22Rv1 (cell line): ENCODE measurements around the gene SHTN1.

ENCODE experiments used
- H3K27ac ChIP-seq: fragments of 450-650 bp; 2 replicates; pipeline ENCODE4 v1.5.1; 2017
- ZFX ChIP-seq: fragments of 450-650 bp; IDR thresholded peaks from 2 replicates; pipeline ENCODE4 v1.6.1; 2017; ENCODE audit warnings: antibody characterized with exemption, borderline replicate concordance
- TF ChIP-seq, protein P1 (sequence below): fragments of 450-650 bp; IDR thresholded peaks from 2 replicates; pipeline ENCODE4 v1.5.1; 2017; ENCODE audit warnings: mild to moderate bottlenecking

Gene SHTN1

DNA sequence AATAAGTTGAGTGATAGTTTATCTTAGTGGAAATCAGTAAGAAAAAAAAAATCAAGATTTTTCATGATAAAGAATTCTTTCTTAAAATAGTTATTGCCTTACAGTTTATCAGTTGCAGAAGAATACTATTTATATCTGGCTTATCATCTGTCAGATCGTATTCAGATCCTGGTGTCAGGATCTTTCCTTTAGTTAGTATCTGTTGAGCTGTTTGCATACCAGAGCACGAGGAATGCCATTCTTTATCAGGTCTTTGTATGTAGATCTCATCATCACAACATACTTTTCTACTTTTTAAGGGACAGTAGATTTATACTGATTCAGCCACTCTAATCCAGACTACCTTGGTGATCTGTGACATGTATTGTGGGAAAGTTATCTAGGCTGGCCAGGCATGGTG lies 143.2 kb downstream of the SHTN1 start:
- TF ChIP-seq ZFX: no peak
- TF ChIP-seq, protein P1, sequence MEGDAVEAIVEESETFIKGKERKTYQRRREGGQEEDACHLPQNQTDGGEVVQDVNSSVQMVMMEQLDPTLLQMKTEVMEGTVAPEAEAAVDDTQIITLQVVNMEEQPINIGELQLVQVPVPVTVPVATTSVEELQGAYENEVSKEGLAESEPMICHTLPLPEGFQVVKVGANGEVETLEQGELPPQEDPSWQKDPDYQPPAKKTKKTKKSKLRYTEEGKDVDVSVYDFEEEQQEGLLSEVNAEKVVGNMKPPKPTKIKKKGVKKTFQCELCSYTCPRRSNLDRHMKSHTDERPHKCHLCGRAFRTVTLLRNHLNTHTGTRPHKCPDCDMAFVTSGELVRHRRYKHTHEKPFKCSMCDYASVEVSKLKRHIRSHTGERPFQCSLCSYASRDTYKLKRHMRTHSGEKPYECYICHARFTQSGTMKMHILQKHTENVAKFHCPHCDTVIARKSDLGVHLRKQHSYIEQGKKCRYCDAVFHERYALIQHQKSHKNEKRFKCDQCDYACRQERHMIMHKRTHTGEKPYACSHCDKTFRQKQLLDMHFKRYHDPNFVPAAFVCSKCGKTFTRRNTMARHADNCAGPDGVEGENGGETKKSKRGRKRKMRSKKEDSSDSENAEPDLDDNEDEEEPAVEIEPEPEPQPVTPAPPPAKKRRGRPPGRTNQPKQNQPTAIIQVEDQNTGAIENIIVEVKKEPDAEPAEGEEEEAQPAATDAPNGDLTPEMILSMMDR: no peak
- H3K27ac ChIP-seq: no peak overlapping the region

- H3K27ac ChIP-seq: no peak overlapping the region
- TF ChIP-seq ZFX: no peak
- TF ChIP-seq, protein P1: no peak
These were observed 147.8 kb downstream of the SHTN1 start for GRCh38 chr10:116857156-116857555.

DNA sequence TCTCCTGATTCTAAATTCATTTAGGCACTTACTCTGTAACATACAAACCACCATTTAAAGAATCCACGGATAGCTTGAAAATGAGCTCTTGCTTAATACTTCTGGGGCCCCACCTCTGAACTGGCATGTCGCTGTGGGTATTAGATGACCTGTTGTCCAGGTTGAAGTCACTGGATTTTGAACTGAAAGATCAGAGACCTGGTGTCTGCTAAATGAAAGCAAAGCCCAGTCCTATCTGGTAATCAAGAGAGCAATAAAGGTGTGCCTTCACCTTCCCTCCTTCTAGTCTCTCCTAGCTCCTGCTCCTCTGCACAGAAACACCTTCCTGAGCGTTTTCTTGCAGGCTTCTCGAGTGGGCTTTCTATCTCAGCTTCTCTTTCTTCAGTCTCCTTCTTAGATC lies 151.3 kb downstream of the SHTN1 start:
- H3K27ac ChIP-seq: no peak overlapping the region
- TF ChIP-seq, protein P1: no peak

- no peak for TF ChIP-seq ZFX
- TF ChIP-seq, protein P1: no peak
- no peak overlapping the region for H3K27ac ChIP-seq
These were observed 151.7 kb downstream of the SHTN1 start for GRCh38 chr10:116853287-116853686.

DNA sequence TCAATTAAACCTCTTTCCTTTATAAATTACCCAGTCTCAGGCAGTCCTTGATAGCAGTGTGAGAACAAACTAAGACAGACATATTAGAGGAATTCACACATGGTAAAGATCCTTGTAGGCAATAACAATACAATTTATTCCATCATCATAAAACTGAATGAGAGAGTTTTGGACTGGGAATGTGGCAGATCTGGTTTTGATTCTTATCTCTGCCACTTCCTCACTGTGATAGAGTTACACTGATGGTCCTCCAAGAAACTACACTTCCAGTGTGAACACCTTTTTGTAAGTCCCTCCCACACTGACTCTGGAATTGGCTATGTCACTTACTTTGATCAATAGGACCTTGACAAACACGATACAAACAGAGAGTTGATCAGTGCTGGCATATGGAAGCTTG lies 152.7 kb downstream of the SHTN1 start:
- no peak overlapping the region for H3K27ac ChIP-seq
- TF ChIP-seq, protein P1: no peak
- no peak for TF ChIP-seq ZFX

DNA sequence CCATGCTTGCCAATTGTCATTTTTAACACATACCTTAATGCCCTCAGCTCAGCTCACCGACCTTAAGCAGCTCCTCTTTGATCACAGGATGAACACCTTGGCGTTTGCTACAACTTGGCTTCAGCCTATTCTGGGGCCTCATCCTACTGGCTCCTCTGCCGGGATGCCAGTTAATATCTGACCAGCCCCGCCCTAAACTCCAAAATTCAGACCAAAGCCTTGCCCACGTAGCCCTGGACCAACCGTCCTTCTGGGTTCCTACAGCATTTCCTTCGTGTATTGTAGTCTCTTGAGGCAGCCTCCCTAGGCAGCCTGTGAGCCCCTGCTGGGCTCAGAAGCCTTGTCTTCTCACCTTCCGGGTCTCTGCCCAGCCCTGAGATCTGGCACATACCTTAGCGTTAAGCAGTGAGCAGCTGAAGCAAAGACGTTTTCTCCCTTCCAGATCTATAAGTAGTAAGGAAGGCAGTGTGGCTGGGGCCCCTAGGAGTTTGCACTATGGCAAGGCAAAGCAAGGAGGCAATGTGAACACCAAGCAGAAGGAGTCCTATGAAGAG lies 154.9 kb downstream of the SHTN1 start:
- H3K27ac ChIP-seq: peak overlapping the region; percentile 79
- TF ChIP-seq, protein P1: no peak
- no peak for TF ChIP-seq ZFX

- TF ChIP-seq, protein P1: no peak
- TF ChIP-seq ZFX: no peak
- peak within 1 kb of the TSS; percentile 79 for H3K27ac ChIP-seq
These were observed 155.5 kb downstream of the SHTN1 start, which contains the start of gene ENO4 for GRCh38 chr10:116849248-116850057. ENO4 (plus strand) TSS chr10:116849499; CDS start chr10:116849567, 68 bp downstream.
